Stimulated activated CD8-positive, alpha-beta memory T cell treated with anti-CD3 and anti-CD28 coated beads, Interleukin-2, amount 100 ng/mL, for 48 hours (primary cell): Measurements from ENCODE around the gene STARD4.

Source experiments
- DNase-seq, 2 donors: peaks; one replicate each; pipeline ENCODE4 v3.0.0-alpha.2; 2020; ENCODE audit warnings: low read depth in 2 of 2

Gene STARD4

GRCh38 chr5:111472096-111472495 is 40.2 kb downstream of the STARD4 start:
- no peak for DNase-seq

- DNase-seq = no peak
These were observed 42.4 kb downstream of the STARD4 start for GRCh38 chr5:111469903-111470302.

DNA sequence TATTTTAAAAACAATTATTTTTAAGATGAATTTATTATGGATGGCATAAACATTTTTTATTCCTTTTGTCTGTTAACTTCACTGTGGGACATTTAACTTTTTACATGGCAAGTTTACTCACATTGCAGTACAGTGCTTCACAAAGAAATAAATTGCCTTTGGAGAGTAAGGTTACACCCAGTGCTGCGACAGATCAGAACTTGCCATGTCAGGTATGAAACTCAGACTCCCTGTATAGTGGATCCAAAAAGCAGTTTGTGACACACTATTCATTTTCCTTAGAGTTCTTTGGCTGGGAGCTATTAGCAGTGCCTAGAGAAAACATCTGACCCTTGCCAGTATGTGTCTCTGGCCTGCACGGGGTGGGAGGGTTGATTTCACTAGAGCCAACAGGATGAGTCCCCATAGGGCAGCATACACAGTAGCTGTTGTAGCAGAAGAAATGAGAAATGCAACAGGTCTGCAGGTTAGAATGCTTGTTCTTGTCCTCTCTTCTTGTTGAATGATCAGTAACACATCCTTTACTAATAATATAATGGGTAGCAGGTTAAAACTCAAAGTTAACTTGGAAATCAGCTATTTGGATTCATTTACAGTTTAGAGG is 42.9 kb downstream of the STARD4 start:
- DNase-seq = no peak

DNA sequence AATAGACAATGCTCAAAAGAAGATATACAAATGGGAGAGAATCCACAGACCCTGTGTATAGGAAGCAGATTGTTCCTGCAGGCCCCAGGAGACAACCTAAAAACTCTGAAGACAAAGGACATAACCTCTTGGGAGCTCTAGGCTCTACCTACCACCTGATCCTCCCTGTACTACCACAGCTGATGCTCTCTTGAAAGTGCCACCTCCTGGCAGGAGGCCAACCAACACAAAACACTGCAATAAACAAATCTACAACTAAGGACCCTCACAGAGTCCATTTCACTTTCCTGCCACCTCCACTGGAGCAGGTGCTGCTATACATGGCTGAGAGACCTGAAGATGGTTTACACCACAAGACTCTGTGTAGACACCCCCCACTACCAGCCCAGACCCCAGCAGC is 49.0 kb downstream of the STARD4 start:
- DNase-seq = no peak

GRCh38 chr5:111461934-111462333 is 50.4 kb downstream of the STARD4 start:
- DNase-seq = no peak

DNA sequence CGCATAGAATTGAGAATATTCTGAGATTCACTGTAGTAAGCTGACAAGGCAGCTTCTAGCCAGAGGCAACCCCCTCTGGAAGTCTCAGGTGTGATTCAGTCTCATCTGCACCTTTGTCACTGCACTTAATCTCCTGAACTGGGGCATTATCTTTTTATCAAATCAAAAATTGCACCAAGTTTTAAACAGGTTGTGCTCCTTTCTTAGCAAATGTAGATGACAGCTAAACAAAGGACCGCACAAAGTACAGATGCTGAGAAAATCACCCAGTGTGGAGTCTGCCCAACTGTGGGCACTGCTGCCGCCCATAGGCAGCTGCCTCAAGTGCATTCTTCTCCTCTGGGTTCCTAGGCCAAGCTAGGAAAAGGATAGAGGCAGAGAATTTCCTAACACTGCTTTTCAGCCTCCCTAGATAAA is 51.1 kb downstream of the STARD4 start:
- DNase-seq = no peak

DNA sequence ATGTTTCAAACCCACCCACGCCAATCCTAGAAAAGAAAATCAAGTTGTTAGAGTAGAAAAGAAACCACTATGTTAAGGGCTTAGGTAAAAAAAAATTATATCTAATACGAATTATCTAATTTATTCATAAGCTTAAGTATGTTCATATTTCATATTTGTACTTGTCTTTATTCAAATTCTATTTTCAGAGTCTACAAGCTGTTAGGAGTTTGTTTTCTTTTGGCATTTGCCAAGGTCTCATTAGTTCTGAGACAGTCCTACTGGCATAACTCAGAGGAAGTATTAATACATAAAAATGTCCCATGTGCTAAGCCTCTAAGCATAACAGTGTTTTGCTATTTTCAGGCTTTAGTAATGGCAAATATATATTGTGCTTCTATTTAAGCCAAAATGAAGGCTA is 57.6 kb downstream of the STARD4 start:
- DNase-seq = no peak

DNA sequence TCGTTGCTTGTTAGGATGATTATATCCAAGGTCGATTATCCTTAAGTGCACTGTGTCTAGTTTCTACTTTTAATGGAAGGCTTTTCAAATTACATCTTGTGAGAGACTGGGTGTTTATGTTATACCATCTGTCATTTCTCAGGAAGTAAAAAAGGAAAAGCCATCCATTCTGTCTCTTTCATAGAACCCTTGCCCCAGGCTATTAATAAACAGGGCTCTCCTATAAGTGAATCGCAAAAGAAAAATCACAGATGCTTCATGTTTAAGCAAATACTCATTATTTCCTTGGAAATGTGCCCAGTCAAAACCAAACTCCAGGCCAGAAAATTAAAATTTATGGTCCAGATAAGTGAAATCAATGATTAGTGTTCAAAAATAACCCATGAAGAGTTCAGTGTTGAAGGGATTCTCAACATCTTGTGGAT is 58.1 kb downstream of the STARD4 start:
- no peak for DNase-seq

GRCh38 chr5:111453747-111454146 is 58.6 kb downstream of the STARD4 start:
- no peak for DNase-seq

DNA sequence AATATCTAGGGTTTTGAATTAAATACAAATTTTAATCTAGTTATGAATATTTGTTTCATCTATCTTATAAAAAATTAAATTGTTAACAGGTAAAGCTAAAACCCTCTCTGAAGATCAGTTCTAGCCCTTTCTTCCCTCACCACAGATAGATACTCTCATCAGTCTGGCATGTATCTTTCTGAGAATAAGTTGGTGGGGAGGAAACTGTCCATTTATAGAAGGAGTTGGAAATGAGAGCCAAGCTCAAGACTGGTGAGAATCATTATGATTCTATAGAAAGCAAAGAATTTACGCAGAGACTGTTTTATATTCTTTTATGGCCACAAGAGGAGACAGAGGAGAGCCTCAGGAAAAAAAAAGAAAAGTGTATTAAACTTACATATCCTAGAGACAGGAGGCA is 59.0 kb downstream of the STARD4 start:
- DNase-seq = no peak

DNA sequence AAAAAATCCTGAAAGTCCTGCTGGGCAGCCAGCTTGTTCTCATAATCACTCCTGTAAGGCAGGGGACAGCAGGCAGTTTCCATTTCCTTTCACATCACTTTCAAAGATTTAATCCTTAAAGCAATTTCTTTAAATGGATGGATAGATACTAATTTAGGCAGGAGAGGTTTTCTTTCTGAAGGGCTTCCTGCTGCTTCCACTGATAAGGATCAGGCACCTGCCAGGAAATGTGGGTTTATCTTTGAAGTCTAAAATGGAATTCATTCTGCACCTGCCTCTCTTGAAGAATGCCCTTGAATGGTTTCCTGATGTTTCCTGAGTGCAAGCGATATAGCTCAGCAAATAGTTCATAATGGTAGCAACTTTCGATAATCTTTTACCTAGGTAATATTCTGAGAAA is 64.5 kb downstream of the STARD4 start:
- no peak for DNase-seq

GRCh38 chr5:111447099-111447498 is 65.2 kb downstream of the STARD4 start:
- DNase-seq = no peak
